OCI-LY7 (cell line): ENCODE results near the gene AGBL4. TPM values are rescaled to one million over a fixed set of nuclear protein-coding genes. Genes with fewer than 3 reads are reported as not detected.

Experiments used
- BruUV-seq: library from RNA; stranded (reverse); fragments of 400-500 nt; replicated peaks from 2 replicates; lab custom pipeline; 2021; lab: Mats Ljungman, UMichigan
- CTCF ChIA-PET: fragments of 300-600 bp; sonication (Branson Sonifier 250); formaldehyde crosslinking; loops from one replicate; lab custom pipeline; 2022; ENCODE audit warnings: antibody characterized with exemption; ENCODE audit not compliant: unreplicated experiment; lab: Charles Lee
- POLR2A ChIA-PET: fragments of 300-600 bp; sonication (Branson Sonifier 250); formaldehyde crosslinking; loops from one replicate; lab custom pipeline; 2022; ENCODE audit warnings: antibody characterized with exemption; lab: Charles Lee
- DNase-seq: peaks from one replicate; pipeline ENCODE4 v3.0.0-alpha.2; 2015; ENCODE audit warnings: low spot score
- H2AFZ ChIP-seq: fragments of 200-600 bp; sonication (generic), shearing (Covaris generic); 2 replicates; pipeline ENCODE4 v1.6.1; 2014; ENCODE audit warnings: mild to moderate bottlenecking, antibody characterized with exemption, low read length, moderate library complexity
- H3K27ac ChIP-seq: fragments of 200-600 bp; sonication (generic); 2 replicates; pipeline ENCODE4 v1.5.1; 2014; ENCODE audit warnings: mixed run types, low read depth, mild to moderate bottlenecking, moderate library complexity, low read length, inconsistent platforms; ENCODE audit not compliant: poor library complexity, severe bottlenecking
- H3K36me3 ChIP-seq: fragments of 200-600 bp; sonication (generic); 2 replicates; pipeline ENCODE4 v1.6.1; 2014; ENCODE audit warnings: mild to moderate bottlenecking, antibody characterized with exemption, low read length, moderate library complexity, mixed read lengths; ENCODE audit not compliant: insufficient read depth
- H3K4me1 ChIP-seq: fragments of 200-600 bp; sonication (generic); 2 replicates; pipeline ENCODE4 v1.5.1; 2014; ENCODE audit warnings: mild to moderate bottlenecking, low read length; ENCODE audit not compliant: insufficient read depth, poor library complexity, severe bottlenecking
- H3K4me2 ChIP-seq: fragments of 200-600 bp; sonication (generic); 2 replicates; pipeline ENCODE4 v1.6.1; 2014; ENCODE audit warnings: mild to moderate bottlenecking, low read length
- H3K4me3 ChIP-seq: fragments of 200-600 bp; sonication (generic); 2 replicates; pipeline ENCODE4 v1.5.1; 2014; ENCODE audit warnings: mild to moderate bottlenecking, low read depth, low read length; ENCODE audit not compliant: poor library complexity, severe bottlenecking
- H3K79me2 ChIP-seq: fragments of 200-600 bp; sonication (generic); 2 replicates; pipeline ENCODE4 v1.6.1; 2016; ENCODE audit warnings: low read depth, mild to moderate bottlenecking, low read length, moderate library complexity, mixed read lengths; ENCODE audit not compliant: insufficient read depth
- H3K9me2 ChIP-seq: fragments of 200-600 bp; sonication (generic); 2 replicates; pipeline ENCODE4 v1.6.1; 2016; ENCODE audit warnings: mild to moderate bottlenecking, low read length, mixed read lengths; ENCODE audit not compliant: insufficient read depth
- H3K9me3 ChIP-seq: fragments of 200-600 bp; sonication (generic); 2 replicates; pipeline ENCODE4 v1.6.1; 2014; ENCODE audit warnings: mild to moderate bottlenecking, mixed run types, low read length, mixed read lengths
- H4K20me1 ChIP-seq: fragments of 200-600 bp; sonication (generic); 2 replicates; pipeline ENCODE4 v1.6.1; 2014; ENCODE audit warnings: mild to moderate bottlenecking, antibody characterized with exemption, low read length, moderate library complexity, mixed read lengths; ENCODE audit not compliant: insufficient read depth
- CTCF ChIP-seq: fragments of 200-600 bp; sonication (generic); conservative IDR thresholded peaks from 2 replicates; pipeline ENCODE4 v1.5.1; 2014; ENCODE audit warnings: mild to moderate bottlenecking, antibody characterized with exemption, low read length, moderate library complexity, mixed read lengths
- EZH2phosphoT487 ChIP-seq: fragments of 200-600 bp; sonication (generic); IDR thresholded peaks from 2 replicates; pipeline ENCODE4 v1.6.1; 2018; ENCODE audit warnings: low read depth, borderline replicate concordance, mild to moderate bottlenecking, mixed run types, antibody characterized with exemption, low read length, moderate library complexity, mixed read lengths
- intact Hi-C: fragments of 100-400 bp; cut with micrococcal nuclease; formaldehyde crosslinking; loops from one replicate; pipeline ENCODE4 v1.10.0; 2022; ENCODE audit not compliant: unreplicated experiment
- total RNA-seq, 2 experiments: library from RNA; depleted of rRNA in 1 of 2; stranded (reverse); fragments of >200 nt in 1 of 2; shearing (Covaris generic) in 1 of 2; gene quantifications; 2 replicates each; pipeline ENCODE4 v1.2.3, GENCODE V29; 2014 to 2022

Gene AGBL4
- total RNA-seq, 2 experiments from 2014 or later = not detected

GRCh38 chr1:48756683-48757316 lies 1267.0 kb downstream of the AGBL4 start:
- TF ChIP-seq EZH2phosphoT487 (no peak), CTCF (no peak)
- Histone ChIP-seq H2AFZ (no peak overlapping the region), H3K36me3 (no peaks in the 10 kb centered on the region), H3K4me2 (no peak overlapping the region), H3K4me1 (peaks cover 8% of the 10 kb centered on the region), H3K9me2 (no peaks in the 10 kb centered on the region), H3K9me3 (no peaks in the 10 kb centered on the region), H3K27ac (no peak overlapping the region), H3K79me2 (no peaks in the 10 kb centered on the region), H3K4me3 (no peak overlapping the region), H4K20me1 (no peaks in the 10 kb centered on the region)
- DNase-seq = no peak
- intact Hi-C loops = no loop called here
- ChIA-PET CTCF (no interaction called here), POLR2A (no interaction called here)
- BruUV-seq = no TSS peak

GRCh38 chr1:48753293-48753692 lies 1270.5 kb downstream of the AGBL4 start:
- BruUV-seq = no TSS peak
- Histone ChIP-seq H4K20me1 (no peaks in the 10 kb centered on the region), H3K4me3 (no peak overlapping the region), H3K79me2 (no peaks in the 10 kb centered on the region), H3K9me3 (no peaks in the 10 kb centered on the region), H3K4me1 (peaks cover 18% of the 10 kb centered on the region), H3K9me2 (no peaks in the 10 kb centered on the region), H3K27ac (no peak overlapping the region), H3K36me3 (no peaks in the 10 kb centered on the region), H2AFZ (no peak overlapping the region), H3K4me2 (no peak overlapping the region)
- TF ChIP-seq EZH2phosphoT487 = no peak
- no peak for TF ChIP-seq CTCF
- intact Hi-C loops = no loop called here
- CTCF ChIA-PET = no interaction called here
- POLR2A ChIA-PET = no interaction called here
- no peak for DNase-seq

- peak; percentile 75 for DNase-seq
- BruUV-seq = no TSS peak
- ChIA-PET POLR2A (interaction anchor here (0.9 kb wide), 1 partner anchor 22 kb away, joined by 4 read pairs; no protein-coding TSS in a partner anchor), CTCF (no interaction called here)
- H3K4me3 ChIP-seq = peak overlapping the region; percentile 6
- H3K27ac ChIP-seq = peak overlapping the region; percentile 26
- H3K4me1 ChIP-seq = peaks cover 18% of the 10 kb centered on the region
- peak overlapping the region; percentile 46 for H3K4me2 ChIP-seq
- H2AFZ ChIP-seq = peak overlapping the region; percentile 81
- no peaks in the 10 kb centered on the region for H3K36me3 ChIP-seq
- no peaks in the 10 kb centered on the region for H3K9me2 ChIP-seq
- intact Hi-C loops = no loop called here
- H4K20me1 ChIP-seq = no peaks in the 10 kb centered on the region
- no peak for TF ChIP-seq EZH2phosphoT487
- peak; percentile 46 for TF ChIP-seq CTCF
- H3K79me2 ChIP-seq = no peaks in the 10 kb centered on the region
- H3K9me3 ChIP-seq = no peaks in the 10 kb centered on the region
These were observed 1273.6 kb downstream of the AGBL4 start for GRCh38 chr1:48750109-48750508.
